Measurements from ENCODE around the gene UFD1. TPM values are rescaled to one million over a fixed set of nuclear protein-coding genes. Genes with fewer than 3 reads are reported as not detected.

UFD1 gene
- total RNA-seq, 1 experiment from 2014 or later: 62.3 TPM

- H3K27ac Mint-ChIP-seq (ENCODE audit: low read depth, unreplicated experiment): no peak overlapping the region
- POLR2A ChIA-PET: interaction anchor here (0.7 to 1.8 kb wide), 5 partner anchors 10 to 29 kb away, joined by 3 to 10 read pairs (median 4); partner anchors contain the start of genes CDC45, HIRA and UFD1
- H3K36me3 Mint-ChIP-seq (ENCODE audit: insufficient read depth, unreplicated experiment): peaks cover 46% of the 10 kb centered on the region
- no TSS peak for BruUV-seq (replicated peaks)
- DNase-seq (ENCODE audit: unreplicated experiment): no peak
- TF ChIP-seq, protein P1, sequence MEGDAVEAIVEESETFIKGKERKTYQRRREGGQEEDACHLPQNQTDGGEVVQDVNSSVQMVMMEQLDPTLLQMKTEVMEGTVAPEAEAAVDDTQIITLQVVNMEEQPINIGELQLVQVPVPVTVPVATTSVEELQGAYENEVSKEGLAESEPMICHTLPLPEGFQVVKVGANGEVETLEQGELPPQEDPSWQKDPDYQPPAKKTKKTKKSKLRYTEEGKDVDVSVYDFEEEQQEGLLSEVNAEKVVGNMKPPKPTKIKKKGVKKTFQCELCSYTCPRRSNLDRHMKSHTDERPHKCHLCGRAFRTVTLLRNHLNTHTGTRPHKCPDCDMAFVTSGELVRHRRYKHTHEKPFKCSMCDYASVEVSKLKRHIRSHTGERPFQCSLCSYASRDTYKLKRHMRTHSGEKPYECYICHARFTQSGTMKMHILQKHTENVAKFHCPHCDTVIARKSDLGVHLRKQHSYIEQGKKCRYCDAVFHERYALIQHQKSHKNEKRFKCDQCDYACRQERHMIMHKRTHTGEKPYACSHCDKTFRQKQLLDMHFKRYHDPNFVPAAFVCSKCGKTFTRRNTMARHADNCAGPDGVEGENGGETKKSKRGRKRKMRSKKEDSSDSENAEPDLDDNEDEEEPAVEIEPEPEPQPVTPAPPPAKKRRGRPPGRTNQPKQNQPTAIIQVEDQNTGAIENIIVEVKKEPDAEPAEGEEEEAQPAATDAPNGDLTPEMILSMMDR (IDR thresholded peaks at IDR 0.05; ENCODE audit: unreplicated experiment): no peak
- H3K27me3 Mint-ChIP-seq (ENCODE audit: insufficient read depth, unreplicated experiment): no peaks in the 10 kb centered on the region
- H3K4me1 Mint-ChIP-seq (ENCODE audit: insufficient read depth, unreplicated experiment): peaks cover 16% of the 10 kb centered on the region
- CTCF ChIA-PET: interaction anchor here (0.6 kb wide), 1 partner anchor 197 kb away, joined by 3 read pairs; no protein-coding TSS in a partner anchor
- intact Hi-C loops (cut with micrococcal nuclease): no loop called here
- H3K9me3 Mint-ChIP-seq (ENCODE audit: unreplicated experiment): no peaks in the 10 kb centered on the region
- H3K4me3 Mint-ChIP-seq (ENCODE audit: unreplicated experiment): no peak overlapping the region
Measured at GRCh38 chr22:19450363-19451175, 28.4 kb downstream of the UFD1 start.

DNA sequence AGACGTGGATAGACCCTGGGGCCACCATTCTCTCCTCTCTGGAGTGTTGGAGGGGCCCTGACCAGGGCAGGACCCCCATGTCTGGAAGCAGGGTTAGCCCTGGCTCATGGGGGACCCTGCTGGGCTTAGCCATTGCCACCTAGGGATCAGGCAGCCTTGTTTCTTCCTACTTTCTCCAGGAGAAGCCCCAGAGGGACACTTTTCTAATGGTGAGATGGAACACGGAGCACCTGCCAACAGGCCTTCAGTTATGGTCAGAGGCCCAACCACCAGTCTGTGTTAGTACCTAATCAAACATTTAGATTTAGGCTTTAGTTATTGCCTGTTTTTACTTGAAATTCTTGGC is 29.6 kb downstream of the UFD1 start:
- Mint-ChIP-seq H3K4me3 (ENCODE audit: unreplicated experiment) (no peak overlapping the region), H3K27me3 (ENCODE audit: insufficient read depth, unreplicated experiment) (no peaks in the 10 kb centered on the region), H3K9me3 (ENCODE audit: unreplicated experiment) (no peaks in the 10 kb centered on the region), H3K27ac (ENCODE audit: low read depth, unreplicated experiment) (no peak overlapping the region), H3K4me1 (ENCODE audit: insufficient read depth, unreplicated experiment) (peaks cover 16% of the 10 kb centered on the region), H3K36me3 (ENCODE audit: insufficient read depth, unreplicated experiment) (peaks cover 42% of the 10 kb centered on the region)
- BruUV-seq (replicated peaks): no TSS peak
- ChIA-PET POLR2A (interaction anchor here (1.2 to 1.8 kb wide), 3 partner anchors 17 to 30 kb away, joined by 4 to 10 read pairs (median 4); partner anchors contain the start of genes CDC45, HIRA and UFD1), CTCF (no interaction called here)
- TF ChIP-seq, protein P1 (IDR thresholded peaks at IDR 0.05; ENCODE audit: unreplicated experiment): no peak
- DNase-seq (ENCODE audit: unreplicated experiment): no peak
- intact Hi-C loops (cut with micrococcal nuclease): loop anchor here (5.0 kb wide), 1 partner anchor 272 kb away; the partner anchor contains the start of gene SLC25A1

DNA sequence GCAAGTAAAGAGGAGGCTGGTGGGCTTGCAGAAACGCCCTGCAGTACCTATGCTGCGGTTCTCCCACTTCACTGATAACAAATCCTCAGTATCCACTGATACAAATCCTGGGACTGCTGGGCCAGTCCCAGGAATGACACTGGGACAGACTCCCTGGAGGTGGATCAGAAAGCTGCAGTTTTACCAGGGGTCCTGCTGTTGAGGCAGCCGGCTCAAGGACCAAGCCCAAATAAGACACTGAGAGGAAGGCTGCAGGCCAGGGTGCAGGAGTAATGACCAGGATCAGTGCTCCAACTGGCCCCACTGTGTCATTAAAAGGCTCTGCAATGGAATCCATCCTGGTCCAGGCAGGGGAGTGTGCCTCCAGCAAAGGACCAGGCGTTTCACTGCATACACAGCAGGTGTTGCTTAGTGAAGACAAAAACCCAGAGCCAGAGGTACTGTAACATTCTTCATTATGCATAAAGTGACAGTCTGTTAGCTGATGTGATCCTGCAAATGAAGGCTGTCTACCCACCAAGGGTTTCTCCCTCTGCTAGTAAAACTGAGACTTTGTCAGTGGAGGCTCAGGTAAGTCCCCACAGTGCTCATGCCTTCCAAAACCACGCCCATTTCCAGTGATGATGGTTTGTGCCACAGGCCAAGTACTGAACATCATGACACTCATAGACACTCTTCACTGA is 30.1 kb downstream of the UFD1 start:
- ChIA-PET CTCF (no interaction called here), POLR2A (interaction anchor here (1.8 to 7.6 kb wide), 3 partner anchors 16 to 31 kb away, joined by 4 to 127 read pairs (median 10); partner anchors contain the start of genes CDC45, HIRA, MRPL40 and UFD1)
- intact Hi-C loops (cut with micrococcal nuclease): loop anchor here (5.0 kb wide), 1 partner anchor 272 kb away; the partner anchor contains the start of gene SLC25A1
- peak overlapping the region; percentile 73 for H3K4me3 Mint-ChIP-seq (ENCODE audit: unreplicated experiment)
- BruUV-seq (replicated peaks): no TSS peak
- H3K36me3 Mint-ChIP-seq (ENCODE audit: insufficient read depth, unreplicated experiment): peaks cover 42% of the 10 kb centered on the region
- H3K4me1 Mint-ChIP-seq (ENCODE audit: insufficient read depth, unreplicated experiment): peaks cover 16% of the 10 kb centered on the region
- TF ChIP-seq, protein P1 (IDR thresholded peaks at IDR 0.05; ENCODE audit: unreplicated experiment): no peak
- no peak overlapping the region for H3K27ac Mint-ChIP-seq (ENCODE audit: low read depth, unreplicated experiment)
- no peaks in the 10 kb centered on the region for H3K9me3 Mint-ChIP-seq (ENCODE audit: unreplicated experiment)
- no peaks in the 10 kb centered on the region for H3K27me3 Mint-ChIP-seq (ENCODE audit: insufficient read depth, unreplicated experiment)
- no peak for DNase-seq (ENCODE audit: unreplicated experiment)

GRCh38 chr22:19448076-19448607 is 30.9 kb downstream of the UFD1 start:
- intact Hi-C loops (cut with micrococcal nuclease): loop anchor here (5.0 kb wide), 1 partner anchor 271 kb away; the partner anchor contains the start of gene SLC25A1
- BruUV-seq (replicated peaks): no TSS peak
- H3K36me3 Mint-ChIP-seq (ENCODE audit: insufficient read depth, unreplicated experiment): peaks cover 37% of the 10 kb centered on the region
- ChIA-PET CTCF (no interaction called here), POLR2A (interaction anchor here (0.5 to 7.6 kb wide), 13 partner anchors 10 to 160 kb away, joined by 3 to 127 read pairs (median 4); partner anchors contain the start of genes CDC45, CLTCL1, HIRA and MRPL40)
- peak overlapping the region; percentile 9 for H3K27ac Mint-ChIP-seq (ENCODE audit: low read depth, unreplicated experiment)
- no peaks in the 10 kb centered on the region for H3K9me3 Mint-ChIP-seq (ENCODE audit: unreplicated experiment)
- TF ChIP-seq, protein P1 (IDR thresholded peaks at IDR 0.05; ENCODE audit: unreplicated experiment): no peak
- peaks cover 16% of the 10 kb centered on the region for H3K4me1 Mint-ChIP-seq (ENCODE audit: insufficient read depth, unreplicated experiment)
- peak overlapping the region; percentile 73 for H3K4me3 Mint-ChIP-seq (ENCODE audit: unreplicated experiment)
- peak; percentile 57 for DNase-seq (ENCODE audit: unreplicated experiment)
- H3K27me3 Mint-ChIP-seq (ENCODE audit: insufficient read depth, unreplicated experiment): no peaks in the 10 kb centered on the region
